Immature natural killer cell (primary cell): Measurements from ENCODE around the gene TBL3. TPM values are rescaled to one million over a fixed set of nuclear protein-coding genes. Genes with fewer than 3 reads are reported as not detected.

ENCODE experiments used
- DNase-seq, 3 donors: peaks; one replicate each; pipeline ENCODE4 v3.0.0; 2022; ENCODE audit warnings: mixed read lengths in 1 of 3
- H3K27ac Mint-ChIP-seq, 6 donors: one replicate each; pipeline ENCODE4 v1.8.0; 2020; ENCODE audit warnings: mixed read lengths in 6 of 6, mild to moderate bottlenecking in 5 of 6, inconsistent platforms in 4 of 6, moderate library complexity in 3 of 6
- H3K27me3 Mint-ChIP-seq, 3 donors: one replicate each; pipeline ENCODE4 v1.8.0; 2020 to 2021; ENCODE audit warnings: low read depth in 3 of 3, mild to moderate bottlenecking in 3 of 3, mixed read lengths in 3 of 3, moderate library complexity in 3 of 3, inconsistent platforms in 1 of 3
- H3K36me3 Mint-ChIP-seq, 3 donors: one replicate each; pipeline ENCODE4 v1.8.0; 2020; ENCODE audit warnings: mixed read lengths in 3 of 3, inconsistent platforms in 2 of 3, mild to moderate bottlenecking in 2 of 3
- H3K4me1 Mint-ChIP-seq, 2 donors: one replicate each; pipeline ENCODE4 v1.8.0; 2020; ENCODE audit warnings: inconsistent platforms in 2 of 2, mild to moderate bottlenecking in 2 of 2, mixed read lengths in 2 of 2, moderate library complexity in 1 of 2
- H3K4me3 Mint-ChIP-seq, 5 donors: one replicate each; pipeline ENCODE4 v1.8.0; 2020; ENCODE audit warnings: mild to moderate bottlenecking in 5 of 5, mixed read lengths in 5 of 5, inconsistent platforms in 3 of 5, moderate library complexity in 3 of 5
- H3K9me3 Mint-ChIP-seq, 6 donors: one replicate each; pipeline ENCODE4 v1.8.0; 2020; ENCODE audit warnings: mild to moderate bottlenecking in 6 of 6, mixed read lengths in 6 of 6, inconsistent platforms in 4 of 6, moderate library complexity in 3 of 6
- polyA plus RNA-seq, 3 donors: library from polyadenylated mRNA; unstranded; fragments of 300-500 nt; fragmentation: Illumina TruSeq; gene quantifications; one replicate each; pipeline ENCODE4 v1.2.3, GENCODE V29; 2021

TBL3 gene
- polyA plus RNA-seq, 3 donors from 2014 or later: 34.4 to 66.1 (median 59.8) TPM

DNA sequence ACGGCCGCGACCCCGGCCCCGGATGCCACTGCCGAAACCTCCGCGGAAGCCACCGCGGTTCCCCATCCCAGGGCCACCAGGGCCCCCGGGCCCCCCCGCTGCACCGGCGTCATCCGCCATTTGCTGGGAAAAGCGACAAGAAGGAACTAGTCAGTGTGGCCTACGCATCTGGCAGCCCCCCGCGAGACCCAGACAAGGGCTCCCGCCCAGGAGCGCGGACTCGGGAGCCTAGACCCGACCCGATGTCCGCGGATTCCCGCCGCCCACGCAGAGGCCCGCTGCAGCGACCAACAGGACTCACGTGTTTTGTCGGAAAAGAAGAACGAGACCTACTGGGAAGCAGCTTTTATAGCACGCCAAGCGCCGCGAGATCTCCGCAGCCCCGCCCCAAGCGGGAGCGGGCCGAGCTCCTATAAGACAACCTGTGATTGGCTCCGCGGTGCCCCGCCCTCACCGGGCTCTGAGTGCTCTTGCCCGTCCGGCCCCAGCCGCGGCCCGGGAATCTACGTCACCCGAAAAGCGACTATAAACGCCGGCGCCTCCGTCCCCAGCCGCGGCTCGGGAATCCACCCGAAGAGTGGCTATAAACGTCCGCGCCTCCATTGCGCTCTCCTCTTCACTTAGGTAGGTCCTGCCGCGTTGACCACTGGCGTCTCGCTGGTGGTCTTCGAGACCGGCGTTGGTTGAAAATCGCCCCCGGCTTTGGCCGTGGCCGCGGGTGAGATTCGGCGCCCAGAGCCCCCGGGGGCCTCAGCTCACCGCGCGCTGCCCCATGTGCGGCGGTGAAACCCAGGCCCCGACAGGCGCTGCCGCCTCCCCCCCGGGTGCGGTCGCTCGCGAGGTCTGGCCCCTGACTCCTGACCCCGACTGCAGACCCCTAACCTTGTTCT lies 7.1 kb upstream of the TBL3 start, which contains the start of gene RPS2:
TSS of gene RPS2 (minus strand) at position 321 of the 890 bp plus-strand sequence. CDS start at position 120, 201 bp downstream.
- Mint-ChIP-seq H3K9me3 (no peaks in the 10 kb centered on the region), H3K4me3 (peak within 1 kb of the TSS; percentile 89 to 94 (median 92)), H3K27me3 (peaks cover 13 to 33% (median 14%) of the 10 kb centered on the region in 3 donors), H3K36me3 (peaks cover 8 to 13% (median 11%) of the 10 kb centered on the region in 3 donors), H3K27ac (peak within 1 kb of the TSS; percentile 93 to 97 (median 96)), H3K4me1 (peaks cover 37 to 46% of the 10 kb centered on the region in 2 donors)
- DNase-seq: peak; percentile 97 to 99 (median 97)

- Mint-ChIP-seq H3K4me3 (peak overlapping the region; percentile 89 to 94 (median 92)), H3K27me3 (peaks cover 14 to 29% (median 16%) of the 10 kb centered on the region in 3 donors), H3K27ac (peak overlapping the region; percentile 93 to 97 (median 96)), H3K36me3 (peaks cover 8 to 13% (median 11%) of the 10 kb centered on the region in 3 donors), H3K4me1 (peaks cover 33 to 40% of the 10 kb centered on the region in 2 donors), H3K9me3 (no peaks in the 10 kb centered on the region)
- DNase-seq: no peak
Measured at GRCh38 chr16:1965396-1966001, 6.4 kb upstream of the TBL3 start.

GRCh38 chr16:1966460-1966859 lies 5.4 kb upstream of the TBL3 start, which contains the start of gene RNF151:
Gene RNF151 (plus strand): TSS chr16:1966856. CDS start chr16:1966882, 26 bp downstream.
- Mint-ChIP-seq H3K4me1 (peaks cover 33 to 39% of the 10 kb centered on the region in 2 donors), H3K27ac (peak within 1 kb of the TSS; percentile 93 to 97 (median 96)), H3K36me3 (peaks cover 4 to 9% (median 5%) of the 10 kb centered on the region in 3 donors), H3K27me3 (peaks cover 13 to 21% (median 14%) of the 10 kb centered on the region in 3 donors), H3K9me3 (peaks cover 0 to 2% (median 0%) of the 10 kb centered on the region in 6 donors), H3K4me3 (peak within 1 kb of the TSS; percentile 89 to 94 (median 92))
- DNase-seq: no peak

GRCh38 chr16:1968146-1968953 lies 3.5 kb upstream of the TBL3 start:
- H3K4me3 Mint-ChIP-seq: no peak overlapping the region
- H3K4me1 Mint-ChIP-seq: peaks cover 42 to 45% of the 10 kb centered on the region in 2 donors
- peaks cover 19 to 20% (median 20%) of the 10 kb centered on the region in 3 donors for H3K27me3 Mint-ChIP-seq
- H3K9me3 Mint-ChIP-seq: peaks cover 0 to 2% (median 0%) of the 10 kb centered on the region in 6 donors
- DNase-seq: no peak
- peak overlapping the region in 1 of 6 donors; percentile 36 for H3K27ac Mint-ChIP-seq
- peaks cover 4 to 5% (median 5%) of the 10 kb centered on the region in 3 donors for H3K36me3 Mint-ChIP-seq

GRCh38 chr16:1972490-1972877 lies 631 bp downstream of the TBL3 start:
- H3K36me3 Mint-ChIP-seq: peaks cover 0 to 9% (median 4%) of the 10 kb centered on the region in 3 donors
- H3K9me3 Mint-ChIP-seq: peaks cover 0 to 2% (median 0%) of the 10 kb centered on the region in 6 donors
- peak overlapping the region in 4 of 6 donors; percentile 73 to 99 (median 96) for H3K27ac Mint-ChIP-seq
- H3K4me3 Mint-ChIP-seq: peak overlapping the region; percentile 94 to 98 (median 96)
- peaks cover 8 to 12% (median 8%) of the 10 kb centered on the region in 3 donors for H3K27me3 Mint-ChIP-seq
- no peak for DNase-seq
- peaks cover 20 to 21% of the 10 kb centered on the region in 2 donors for H3K4me1 Mint-ChIP-seq

DNA sequence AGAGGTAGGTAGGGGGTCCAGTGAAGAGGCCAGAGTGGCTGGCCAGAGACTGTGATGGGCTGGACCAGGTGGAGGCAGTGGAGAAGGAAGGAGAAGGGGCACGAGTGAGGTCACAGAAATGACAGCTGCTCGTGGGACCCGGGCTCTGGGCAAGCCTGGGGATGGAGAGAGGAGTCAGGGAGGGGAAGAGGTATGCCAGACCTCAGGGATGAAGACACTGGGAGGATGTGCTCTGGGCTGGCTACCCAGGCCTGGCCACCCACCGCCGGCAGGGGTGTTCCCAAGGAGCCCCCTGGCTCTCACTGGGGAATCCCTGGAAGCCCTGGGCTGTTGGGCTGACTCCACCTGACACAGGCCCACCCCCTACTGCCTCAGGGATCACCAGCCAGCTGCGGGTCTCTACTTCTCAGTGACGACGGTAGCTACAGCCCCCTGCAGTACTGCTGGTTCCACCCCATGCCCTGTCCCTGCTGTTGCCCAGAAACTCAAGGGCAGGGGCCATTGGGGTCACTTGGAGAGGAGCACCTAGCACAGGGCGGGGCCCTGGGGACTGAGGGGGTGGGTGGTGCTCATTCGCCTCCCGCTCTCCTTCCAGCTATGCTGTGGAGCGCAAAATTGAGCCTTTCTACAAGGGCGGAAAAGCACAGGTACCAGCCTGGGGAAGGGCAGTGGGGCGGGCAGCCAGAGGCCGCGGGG lies 1.8 kb downstream of the TBL3 start:
- H3K4me1 Mint-ChIP-seq: peaks cover 20 to 21% of the 10 kb centered on the region in 2 donors
- H3K9me3 Mint-ChIP-seq: peaks cover 0 to 2% (median 0%) of the 10 kb centered on the region in 6 donors
- peak overlapping the region in 2 of 5 donors; percentile 29 to 52 for H3K4me3 Mint-ChIP-seq
- peak overlapping the region in 1 of 6 donors; percentile 94 for H3K27ac Mint-ChIP-seq
- no peak for DNase-seq
- peaks cover 8 to 12% (median 9%) of the 10 kb centered on the region in 3 donors for H3K27me3 Mint-ChIP-seq
- H3K36me3 Mint-ChIP-seq: peaks cover 0 to 11% (median 4%) of the 10 kb centered on the region in 3 donors

DNA sequence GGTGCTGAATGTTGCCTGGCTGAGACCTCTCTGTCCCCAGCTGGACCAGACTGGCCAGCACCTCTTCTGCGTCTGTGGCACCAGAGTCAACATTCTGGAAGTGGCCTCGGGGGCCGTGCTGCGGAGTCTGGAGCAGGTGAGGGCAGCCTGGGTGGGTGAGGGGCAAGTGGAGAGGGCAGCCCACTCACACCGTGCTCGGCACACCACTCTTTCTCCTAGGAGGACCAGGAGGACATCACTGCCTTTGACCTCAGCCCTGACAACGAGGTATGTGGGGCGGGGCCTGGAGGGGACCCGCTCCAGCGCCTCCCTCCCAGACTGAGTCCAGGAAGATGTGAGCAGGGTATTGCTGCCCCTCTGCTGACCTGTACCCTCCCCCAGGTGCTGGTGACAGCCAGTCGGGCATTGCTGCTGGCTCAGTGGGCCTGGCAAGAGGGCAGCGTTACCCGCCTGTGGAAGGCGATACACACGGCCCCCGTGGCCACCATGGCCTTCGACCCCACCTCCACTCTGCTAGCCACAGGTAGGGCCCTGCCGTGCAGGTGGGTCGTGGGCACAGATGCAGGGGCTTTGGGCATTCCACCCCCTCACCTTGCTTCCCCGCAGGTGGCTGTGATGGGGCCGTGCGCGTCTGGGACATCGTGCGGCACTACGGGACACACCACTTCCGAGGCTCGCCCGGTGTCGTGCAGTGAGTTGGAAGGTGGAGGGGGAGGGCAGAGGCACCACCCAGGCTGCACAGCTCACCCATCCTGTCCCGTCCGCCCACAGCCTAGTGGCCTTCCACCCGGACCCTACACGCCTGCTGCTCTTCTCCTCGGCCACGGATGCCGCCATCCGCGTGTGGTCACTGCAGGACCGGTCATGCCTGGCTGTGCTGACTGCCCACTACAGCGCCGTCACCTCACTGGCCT lies 2.6 kb downstream of the TBL3 start:
- H3K9me3 Mint-ChIP-seq: peaks cover 0 to 2% (median 0%) of the 10 kb centered on the region in 6 donors
- peak overlapping the region in 2 of 5 donors; percentile 35 to 52 for H3K4me3 Mint-ChIP-seq
- peaks cover 0 to 11% (median 4%) of the 10 kb centered on the region in 3 donors for H3K36me3 Mint-ChIP-seq
- no peak overlapping the region for H3K27ac Mint-ChIP-seq
- H3K27me3 Mint-ChIP-seq: peaks cover 8 to 12% (median 9%) of the 10 kb centered on the region in 3 donors
- DNase-seq: no peak
- peaks cover 20 to 21% of the 10 kb centered on the region in 2 donors for H3K4me1 Mint-ChIP-seq

- DNase-seq: no peak
- peaks cover 0 to 2% (median 0%) of the 10 kb centered on the region in 6 donors for H3K9me3 Mint-ChIP-seq
- no peak overlapping the region for H3K27ac Mint-ChIP-seq
- H3K4me1 Mint-ChIP-seq: peaks cover 20% of the 10 kb centered on the region in 2 donors
- peaks cover 5 to 14% (median 11%) of the 10 kb centered on the region in 3 donors for H3K27me3 Mint-ChIP-seq
- H3K36me3 Mint-ChIP-seq: peaks cover 0 to 11% (median 4%) of the 10 kb centered on the region in 3 donors
- H3K4me3 Mint-ChIP-seq: no peak overlapping the region
Measured at GRCh38 chr16:1975432-1976215, 3.8 kb downstream of the TBL3 start.

GRCh38 chr16:1976216-1976520 lies 4.3 kb downstream of the TBL3 start:
- no peak overlapping the region for H3K4me3 Mint-ChIP-seq
- H3K36me3 Mint-ChIP-seq: peaks cover 0 to 11% (median 4%) of the 10 kb centered on the region in 3 donors
- peaks cover 0 to 2% (median 0%) of the 10 kb centered on the region in 6 donors for H3K9me3 Mint-ChIP-seq
- peaks cover 7 to 16% (median 11%) of the 10 kb centered on the region in 3 donors for H3K27me3 Mint-ChIP-seq
- H3K4me1 Mint-ChIP-seq: peaks cover 15% of the 10 kb centered on the region in 2 donors
- no peak for DNase-seq
- no peak overlapping the region for H3K27ac Mint-ChIP-seq

DNA sequence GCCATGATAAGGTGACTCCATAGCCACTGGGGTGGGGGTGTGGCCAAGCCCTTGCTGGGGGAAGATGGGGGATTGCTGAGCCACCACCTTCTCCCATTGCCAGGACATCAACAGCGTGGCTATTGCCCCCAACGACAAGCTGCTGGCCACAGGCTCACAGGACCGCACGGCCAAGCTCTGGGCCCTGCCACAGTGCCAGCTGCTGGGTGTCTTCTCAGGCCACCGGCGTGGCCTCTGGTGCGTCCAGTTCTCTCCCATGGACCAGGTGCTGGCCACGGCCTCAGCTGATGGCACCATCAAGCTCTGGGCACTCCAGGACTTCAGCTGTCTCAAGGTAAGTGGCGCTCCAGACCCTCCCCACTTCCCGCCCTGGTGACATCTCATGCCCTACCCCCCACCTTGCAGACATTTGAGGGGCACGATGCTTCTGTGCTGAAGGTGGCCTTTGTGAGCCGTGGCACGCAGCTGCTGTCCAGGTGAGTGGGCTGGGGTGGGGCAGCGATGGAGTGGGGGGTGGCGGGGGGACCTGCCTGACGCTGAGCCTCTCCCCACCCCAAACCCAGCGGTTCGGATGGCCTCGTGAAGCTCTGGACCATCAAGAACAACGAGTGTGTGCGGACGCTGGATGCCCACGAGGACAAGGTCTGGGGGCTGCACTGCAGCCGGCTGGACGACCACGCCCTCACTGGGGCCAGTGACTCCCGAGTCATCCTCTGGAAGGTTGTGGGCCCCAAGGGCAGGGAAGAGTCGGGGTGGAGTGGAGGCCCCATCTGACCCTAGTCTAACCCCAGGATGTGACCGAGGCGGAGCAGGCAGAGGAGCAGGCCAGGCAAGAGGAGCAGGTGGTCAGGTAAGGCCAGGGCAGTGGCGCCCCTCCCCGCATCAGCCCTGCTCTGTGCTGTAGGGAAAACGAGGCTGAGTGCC lies 5.4 kb downstream of the TBL3 start:
- H3K27me3 Mint-ChIP-seq: peaks cover 3 to 11% (median 4%) of the 10 kb centered on the region in 3 donors
- peaks cover 0 to 11% (median 4%) of the 10 kb centered on the region in 3 donors for H3K36me3 Mint-ChIP-seq
- H3K4me3 Mint-ChIP-seq: no peak overlapping the region
- DNase-seq: no peak
- no peaks in the 10 kb centered on the region for H3K9me3 Mint-ChIP-seq
- no peak overlapping the region for H3K27ac Mint-ChIP-seq
- peaks cover 5 to 7% of the 10 kb centered on the region in 2 donors for H3K4me1 Mint-ChIP-seq
